ENCODE results near the gene LRRC1.

DNA sequence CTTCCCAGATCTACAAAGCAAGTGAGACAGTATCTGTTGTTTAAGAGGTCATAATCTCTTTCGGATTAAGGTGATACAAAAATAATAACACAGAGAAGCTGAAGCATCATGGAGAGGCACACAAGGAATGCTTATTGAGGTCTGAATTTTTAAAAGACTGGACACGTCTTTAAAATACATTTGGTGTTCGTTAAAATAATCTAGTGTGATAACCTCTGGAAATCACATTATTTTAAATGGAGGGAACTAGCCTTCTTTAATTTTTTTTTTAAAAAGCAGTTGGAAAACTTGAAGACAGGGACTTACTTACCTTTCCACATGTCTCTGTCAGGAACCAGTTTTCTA, 1.9 kb upstream of the LRRC1 start:
- TF ChIP-seq, protein P1, sequence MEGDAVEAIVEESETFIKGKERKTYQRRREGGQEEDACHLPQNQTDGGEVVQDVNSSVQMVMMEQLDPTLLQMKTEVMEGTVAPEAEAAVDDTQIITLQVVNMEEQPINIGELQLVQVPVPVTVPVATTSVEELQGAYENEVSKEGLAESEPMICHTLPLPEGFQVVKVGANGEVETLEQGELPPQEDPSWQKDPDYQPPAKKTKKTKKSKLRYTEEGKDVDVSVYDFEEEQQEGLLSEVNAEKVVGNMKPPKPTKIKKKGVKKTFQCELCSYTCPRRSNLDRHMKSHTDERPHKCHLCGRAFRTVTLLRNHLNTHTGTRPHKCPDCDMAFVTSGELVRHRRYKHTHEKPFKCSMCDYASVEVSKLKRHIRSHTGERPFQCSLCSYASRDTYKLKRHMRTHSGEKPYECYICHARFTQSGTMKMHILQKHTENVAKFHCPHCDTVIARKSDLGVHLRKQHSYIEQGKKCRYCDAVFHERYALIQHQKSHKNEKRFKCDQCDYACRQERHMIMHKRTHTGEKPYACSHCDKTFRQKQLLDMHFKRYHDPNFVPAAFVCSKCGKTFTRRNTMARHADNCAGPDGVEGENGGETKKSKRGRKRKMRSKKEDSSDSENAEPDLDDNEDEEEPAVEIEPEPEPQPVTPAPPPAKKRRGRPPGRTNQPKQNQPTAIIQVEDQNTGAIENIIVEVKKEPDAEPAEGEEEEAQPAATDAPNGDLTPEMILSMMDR (conservative IDR thresholded peaks at IDR 0.05 in 1 of 2, IDR thresholded peaks at IDR 0.05 in 1 of 2; ENCODE audit: extremely low read depth in 1 of 2, insufficient read depth in 1 of 2, low read depth in 1 of 2, low read length in 2 of 2), result no peak
- TF ChIP-seq EZH2 (IDR thresholded peaks at IDR 0.05; ENCODE audit: borderline replicate concordance, low read length), result no peak
